GM19468 (cell line): Measurements from ENCODE around the gene KCTD21.
"Not testable (repeated sequence)": the region's sequence is repeated elsewhere in the genome, so short reads cannot be mapped to it uniquely, and the experiment has no call there.

Source experiments
- ATAC-seq: cut with Tn5 transposase; IDR thresholded peaks from one replicate; pipeline ENCODE4 v1.9.1; 2021; ENCODE audit warnings: mild to moderate bottlenecking, moderate library complexity, moderate number of reproducible peaks; ENCODE audit not compliant: unreplicated experiment; ENCODE audit errors: extremely low read depth

KCTD21 gene

DNA sequence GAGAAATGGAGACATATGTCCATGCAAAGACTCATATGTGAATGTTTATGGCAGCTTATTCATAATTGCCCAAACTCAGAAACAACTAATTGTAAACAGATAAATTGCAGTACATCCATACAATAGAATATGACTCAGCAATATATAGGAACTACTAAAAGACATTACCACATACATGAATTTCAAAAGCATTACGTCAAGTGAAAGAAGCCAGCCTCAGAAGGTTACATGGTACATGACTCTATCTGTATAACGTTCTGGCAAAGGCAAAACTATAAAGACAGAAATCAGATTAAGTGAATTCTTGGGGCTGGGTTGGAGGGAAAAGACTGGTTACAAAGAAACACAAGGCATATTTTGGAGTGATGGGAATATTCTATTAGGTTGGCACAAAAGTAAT lies 7.2 kb downstream of the KCTD21 start:
- no peak for ATAC-seq

GRCh38 chr11:78180751-78181150 lies 7.7 kb downstream of the KCTD21 start:
- no peak for ATAC-seq

DNA sequence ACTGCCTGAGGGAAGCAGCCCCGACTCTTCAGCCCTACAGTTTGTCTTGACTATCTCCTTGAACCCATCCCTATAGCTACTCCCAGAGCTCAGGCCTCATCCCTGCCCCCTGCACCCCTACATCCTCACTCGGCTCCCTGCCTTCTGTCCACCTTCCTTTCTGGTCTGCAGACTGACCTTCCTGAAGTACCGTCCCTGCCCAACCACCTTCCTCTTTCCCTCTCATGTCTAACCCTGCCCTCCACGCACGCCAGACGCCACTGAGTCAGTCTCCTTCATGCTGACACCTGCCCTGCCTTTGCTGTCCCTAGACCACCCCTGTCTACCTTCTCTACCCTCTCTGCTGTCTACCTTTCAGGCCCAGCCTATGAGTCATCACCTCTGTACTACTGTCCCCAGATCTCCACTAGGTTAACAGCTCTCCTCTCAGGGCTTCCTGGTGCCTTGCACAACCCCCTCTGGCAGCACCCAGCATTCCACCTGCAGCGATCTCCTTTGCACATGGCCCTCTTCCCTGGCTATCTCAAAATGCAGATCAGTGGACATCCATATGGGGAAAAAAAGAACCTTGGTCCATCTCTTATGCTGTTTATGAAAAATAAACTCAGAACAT lies 8.9 kb downstream of the KCTD21 start:
- ATAC-seq: no peak

DNA sequence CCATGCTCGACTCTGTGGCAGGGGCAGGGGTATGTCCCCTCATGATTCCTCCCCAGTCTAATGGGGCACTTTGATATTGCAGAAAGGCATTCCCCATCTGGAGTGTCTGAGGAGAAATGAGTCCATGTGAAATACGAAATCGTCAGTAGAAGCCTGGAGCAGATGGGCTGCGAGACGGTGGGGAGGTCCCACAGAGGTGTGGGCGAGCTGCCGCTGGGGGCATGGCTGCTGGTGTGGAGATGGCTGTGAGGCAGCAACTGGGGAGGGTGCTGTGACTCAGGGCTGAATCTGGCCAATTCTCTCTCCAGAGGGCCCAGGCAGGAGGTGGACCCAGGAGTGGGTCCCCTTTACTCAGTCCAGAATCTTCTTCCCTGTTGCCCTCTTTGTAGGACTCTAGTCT lies 11.2 kb downstream of the KCTD21 start:
- ATAC-seq: no peak

- ATAC-seq: no peak
Measured at GRCh38 chr11:78176605-78177141, 11.8 kb downstream of the KCTD21 start.

- not testable (repeated sequence) for ATAC-seq
Measured at GRCh38 chr11:78175862-78176261, 12.6 kb downstream of the KCTD21 start.

- no peak for ATAC-seq
Measured at GRCh38 chr11:78171951-78172350, 16.5 kb downstream of the KCTD21 start.

GRCh38 chr11:78170874-78171549 lies 17.4 kb downstream of the KCTD21 start:
- no peak for ATAC-seq

- ATAC-seq: no peak
Measured at GRCh38 chr11:78170413-78170812, 18.0 kb downstream of the KCTD21 start.

DNA sequence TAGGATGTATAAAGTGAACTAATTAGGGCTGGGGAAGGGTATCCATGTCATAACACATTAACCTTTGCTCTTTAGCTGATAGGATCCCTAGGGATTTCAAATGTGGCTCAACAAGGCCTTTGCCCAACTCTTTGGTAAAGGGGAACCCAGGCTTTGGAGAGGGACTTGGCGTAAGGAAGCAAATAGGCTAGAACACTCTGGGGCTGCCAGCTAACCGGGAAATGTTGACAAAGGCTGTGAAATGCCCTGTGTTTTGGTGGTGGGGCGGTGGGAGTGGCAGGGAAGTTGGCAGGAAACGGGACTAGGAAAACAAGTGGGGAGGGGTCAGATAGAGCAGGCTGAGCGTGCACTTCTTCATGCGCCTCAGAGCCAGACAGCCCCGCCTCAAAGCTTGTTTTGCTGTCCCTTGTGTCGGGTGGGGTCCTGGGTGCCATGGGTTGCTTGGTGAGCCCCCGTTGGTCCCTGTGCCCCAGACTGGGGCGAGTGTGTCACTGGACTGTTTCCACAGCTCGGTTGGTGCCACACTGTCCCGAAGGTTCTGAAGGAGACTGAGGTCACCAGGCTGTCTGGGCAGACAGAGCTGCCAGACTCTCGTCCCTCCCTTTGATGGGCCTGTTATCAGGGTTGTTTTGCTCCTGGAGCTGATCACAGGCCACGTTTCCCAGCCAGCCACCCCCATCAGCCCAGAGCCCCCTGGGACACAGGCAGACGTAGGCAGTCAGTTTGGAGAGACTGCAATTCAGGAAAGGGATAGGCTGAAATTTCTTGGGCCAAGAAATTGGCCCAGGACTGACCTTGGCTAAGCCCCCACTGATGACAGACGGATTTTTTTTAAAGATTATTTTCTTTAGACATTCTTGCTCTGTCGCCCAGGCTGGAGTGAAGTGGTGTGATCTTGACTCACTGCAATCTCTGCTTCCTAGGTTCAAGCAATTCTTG lies 19.6 kb downstream of the KCTD21 start:
- ATAC-seq: no peak

DNA sequence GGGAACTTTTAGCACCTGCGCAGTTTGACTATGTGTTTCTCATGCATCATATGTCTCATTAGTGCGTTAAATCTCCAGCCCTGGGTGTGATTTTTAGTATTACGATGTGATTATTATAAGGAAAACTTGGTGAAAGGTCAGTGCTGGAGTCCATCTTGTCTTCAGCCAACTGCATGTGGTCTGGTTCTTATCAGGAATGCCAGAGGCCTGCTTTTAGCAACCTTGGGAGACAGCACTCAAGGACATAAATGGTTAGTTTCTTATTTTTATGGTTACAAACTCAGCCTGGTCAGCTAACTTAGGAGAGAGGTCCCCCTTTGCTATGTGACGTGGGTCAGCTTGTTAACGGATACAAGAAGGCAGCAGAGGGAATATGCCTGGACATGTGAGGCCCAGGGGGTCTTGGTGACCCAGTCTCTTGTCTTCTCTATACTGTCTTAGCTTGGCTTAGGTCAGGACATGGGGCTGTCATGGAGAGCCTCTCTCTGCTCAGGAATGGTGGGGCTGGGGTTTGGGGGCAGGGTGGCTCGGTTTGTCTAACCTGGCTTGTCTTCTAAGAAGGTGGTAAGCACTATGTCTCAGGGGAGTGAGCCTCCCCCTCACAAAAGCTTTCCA lies 21.5 kb downstream of the KCTD21 start:
- no peak for ATAC-seq

GRCh38 chr11:78164471-78164870 lies 24.0 kb downstream of the KCTD21 start:
- no peak for ATAC-seq

DNA sequence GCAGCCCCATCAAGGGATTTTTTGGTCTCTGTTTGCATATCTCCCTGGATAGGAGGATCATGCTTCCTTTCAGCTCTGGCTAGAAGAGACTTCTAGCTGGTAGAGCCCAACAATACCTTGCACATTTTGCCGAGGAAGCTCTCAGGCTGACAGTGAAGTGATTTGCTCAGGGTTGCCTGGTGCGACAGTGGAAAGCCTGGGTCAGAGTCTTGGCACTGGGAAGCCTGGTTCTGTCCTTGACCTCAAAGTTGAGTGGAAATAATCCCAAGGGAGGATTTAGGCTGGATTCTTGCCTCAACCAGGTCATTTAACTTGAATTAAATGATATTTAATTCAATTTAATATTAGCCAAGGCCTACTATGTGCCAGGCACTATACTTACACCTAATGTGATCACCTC lies 24.6 kb downstream of the KCTD21 start:
- ATAC-seq: no peak

GRCh38 chr11:78161962-78162371 lies 26.5 kb downstream of the KCTD21 start:
- ATAC-seq: no peak

GRCh38 chr11:78161346-78161745 lies 27.1 kb downstream of the KCTD21 start:
- no peak for ATAC-seq

DNA sequence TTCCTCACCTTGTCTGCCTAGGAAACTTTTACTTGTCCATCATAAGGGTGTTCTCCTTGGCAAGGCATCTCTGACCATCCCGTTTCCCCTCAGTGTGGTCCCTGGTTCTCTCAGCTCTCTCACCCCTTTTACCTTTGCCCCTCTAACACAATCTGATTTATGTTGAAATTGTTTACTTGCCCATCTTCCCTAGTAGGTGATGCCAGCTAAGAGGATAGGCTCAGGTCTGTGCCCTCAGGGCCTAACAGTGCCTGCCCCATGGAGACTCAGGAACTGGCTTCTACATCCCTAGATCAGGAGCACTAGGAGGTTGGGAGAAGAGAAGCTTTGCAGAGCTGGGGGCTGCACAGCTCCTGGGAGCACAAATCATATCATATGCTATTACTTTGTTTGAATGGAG lies 27.9 kb downstream of the KCTD21 start:
- no peak for ATAC-seq

GRCh38 chr11:78158987-78159652 lies 29.3 kb downstream of the KCTD21 start:
- ATAC-seq: no peak

DNA sequence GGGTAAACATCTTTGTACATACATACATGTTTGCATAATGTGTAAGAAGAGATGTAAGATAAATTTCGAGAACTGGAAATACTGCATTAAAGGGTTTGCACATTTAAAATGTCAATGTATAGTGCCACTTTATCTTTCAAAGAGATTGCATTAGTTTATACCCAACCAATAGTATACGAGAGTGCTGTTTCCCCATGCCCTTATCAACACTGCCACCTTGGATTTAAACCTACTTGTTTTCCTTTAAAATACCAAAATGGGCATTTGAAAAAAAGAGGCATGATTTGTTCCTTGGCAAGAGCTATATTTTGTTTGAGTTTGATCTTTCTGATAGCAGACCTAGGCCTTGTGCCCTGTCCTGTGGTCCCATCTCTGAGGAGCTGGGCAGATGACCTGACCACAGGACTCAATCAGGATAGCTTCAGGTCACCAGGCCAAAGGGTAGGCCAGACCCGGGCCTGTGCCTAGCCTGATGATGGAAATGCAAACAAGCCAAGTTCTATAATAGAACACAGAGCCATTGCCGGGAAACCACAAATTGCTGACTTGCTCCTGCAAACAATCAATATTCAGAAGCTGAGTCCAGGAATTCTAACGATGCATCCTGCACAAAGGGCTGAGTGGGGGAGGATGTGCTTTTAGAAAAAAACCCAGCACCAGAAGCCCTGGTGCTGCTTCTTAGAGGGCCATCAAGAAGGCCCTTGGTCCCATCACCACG lies 32.1 kb downstream of the KCTD21 start:
- ATAC-seq: no peak

- ATAC-seq: no peak
Measured at GRCh38 chr11:78151804-78152203, 36.6 kb downstream of the KCTD21 start.
